Hepatocyte (in vitro differentiated cells): ENCODE data around the gene NAV2. TPM values are rescaled to one million over a fixed set of nuclear protein-coding genes. Genes with fewer than 3 reads are reported as not detected.
A peak's percentile ranks its signal among the peaks of the same experiment; 100 is the strongest.

Source experiments
- DNase-seq: peaks from one replicate; pipeline ENCODE4 v3.0.0-alpha.2; 2016; ENCODE audit warnings: low spot score
- H2AFZ ChIP-seq: fragments of 200-600 bp; sonication (generic); 2 replicates; pipeline ENCODE4 v1.6.0; 2016; ENCODE audit warnings: antibody characterized with exemption, mild to moderate bottlenecking
- H3K27ac ChIP-seq: fragments of 200-600 bp; sonication (generic); 2 replicates; pipeline ENCODE4 v1.5.1; 2016; ENCODE audit warnings: mild to moderate bottlenecking
- H3K27me3 ChIP-seq: fragments of 200-600 bp; sonication (generic); 2 replicates; pipeline ENCODE4 v1.6.1; 2016
- H3K36me3 ChIP-seq: fragments of 200-600 bp; sonication (generic); replicated peaks from 2 replicates; pipeline ENCODE4 v1.5.1; 2016; ENCODE audit warnings: low read depth; ENCODE audit not compliant: insufficient read depth
- H3K4me1 ChIP-seq: fragments of 200-600 bp; sonication (generic); 2 replicates; pipeline ENCODE4 v1.5.1; 2016; ENCODE audit warnings: mild to moderate bottlenecking, moderate library complexity; ENCODE audit not compliant: insufficient read depth
- H3K4me2 ChIP-seq: fragments of 200-600 bp; sonication (generic); 2 replicates; pipeline ENCODE4 v1.6.0; 2016
- H3K4me3 ChIP-seq: fragments of 200-600 bp; sonication (generic); 2 replicates; pipeline ENCODE4 v1.5.1; 2016; ENCODE audit warnings: mild to moderate bottlenecking
- H3K79me2 ChIP-seq: fragments of 200-600 bp; sonication (generic); 2 replicates; pipeline ENCODE4 v1.6.0; 2017; ENCODE audit warnings: mild to moderate bottlenecking
- H3K9me2 ChIP-seq: fragments of 200-600 bp; sonication (generic); replicated peaks from 2 replicates; pipeline ENCODE4 v1.6.0; 2017; ENCODE audit warnings: mild to moderate bottlenecking; ENCODE audit not compliant: insufficient read depth
- H3K9me3 ChIP-seq: fragments of 200-600 bp; sonication (generic); 2 replicates; pipeline ENCODE4 v1.5.1; 2016; ENCODE audit warnings: low read depth, mild to moderate bottlenecking
- H4K20me1 ChIP-seq: fragments of 200-600 bp; sonication (generic); 2 replicates; pipeline ENCODE4 v1.6.0; 2016; ENCODE audit warnings: mild to moderate bottlenecking; ENCODE audit not compliant: insufficient read depth, poor library complexity, severe bottlenecking
- CTCF ChIP-seq: fragments of 200-600 bp; sonication (generic); IDR thresholded peaks from 2 replicates; pipeline ENCODE4 v1.5.1; 2016; ENCODE audit warnings: antibody characterized with exemption, mild to moderate bottlenecking; ENCODE audit not compliant: poor library complexity
- EZH2 ChIP-seq: fragments of 200-600 bp; sonication (generic); IDR thresholded peaks from 2 replicates; pipeline ENCODE4 v1.6.1; 2016; ENCODE audit warnings: antibody characterized with exemption, mild to moderate bottlenecking, borderline replicate concordance
- EZH2phosphoT487 ChIP-seq: fragments of 200-600 bp; sonication (generic); IDR thresholded peaks from one replicate; pipeline ENCODE4 v1.6.1; 2018; ENCODE audit warnings: antibody characterized with exemption, mild to moderate bottlenecking, low read depth, moderate library complexity; ENCODE audit not compliant: unreplicated experiment, severe bottlenecking
- WGBS: methylation state at CpG from one replicate; pipeline ENCODE4 v1.1.6; 2016; ENCODE audit warnings: low lambda C conversion rate; ENCODE audit errors: missing lambda C conversion rate; 5-methylcytosine and 5-hydroxymethylcytosine counted together
- polyA plus RNA-seq: library from polyadenylated mRNA; unstranded; fragments of >200 nt; fragmentation: Nextera tagmentation; extraction: Ambion mirVana; gene quantifications from 2 replicates; pipeline ENCODE4 v1.2.1, GENCODE V29; 2016
- total RNA-seq: library from RNA; depleted of rRNA; stranded (reverse); fragments of >200 nt; gene quantifications from 2 replicates; pipeline ENCODE4 v1.2.3, GENCODE V29; 2014

The NAV2 gene
- total and polyA plus RNA-seq, 2 experiments from 2014 or later, result 23.7 to 30.8 TPM

DNA sequence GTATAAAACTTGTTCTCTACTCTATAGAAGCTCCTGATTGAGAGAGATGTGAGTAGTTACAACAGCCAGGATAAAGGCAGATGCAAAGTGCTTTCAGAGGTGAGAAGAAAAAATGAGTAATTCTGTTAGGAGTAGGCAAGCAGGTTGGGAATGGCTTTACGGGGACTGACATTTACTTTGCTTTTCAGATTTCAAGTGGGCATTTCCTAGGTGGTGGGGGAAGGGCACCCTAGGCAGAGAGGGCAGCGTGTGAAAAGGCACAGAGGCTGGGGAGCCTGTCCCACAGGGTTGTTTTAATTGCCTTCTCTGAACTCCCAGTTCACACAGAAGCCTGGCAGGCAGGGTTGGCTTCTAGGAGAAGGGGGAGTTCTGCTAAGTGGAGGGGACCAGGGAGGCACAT lies 106.5 kb downstream of the NAV2 start:
- Histone ChIP-seq H4K20me1 (peaks cover 6% of the 10 kb centered on the region), H3K79me2 (peaks cover 63% of the 10 kb centered on the region), H3K27ac (no peak overlapping the region), H3K36me3 (no peaks in the 10 kb centered on the region), H3K27me3 (no peaks in the 10 kb centered on the region), H3K9me2 (no peaks in the 10 kb centered on the region), H3K4me2 (no peak overlapping the region), H3K9me3 (no peaks in the 10 kb centered on the region), H2AFZ (no peak overlapping the region), H3K4me3 (no peak overlapping the region), H3K4me1 (peaks cover 5% of the 10 kb centered on the region)
- no peak for DNase-seq
- 85% methylated on average over 2 of the region's 2 CpGs for WGBS
- TF ChIP-seq CTCF, result no peak
- TF ChIP-seq EZH2, result no peak
- no peak for TF ChIP-seq EZH2phosphoT487

DNA sequence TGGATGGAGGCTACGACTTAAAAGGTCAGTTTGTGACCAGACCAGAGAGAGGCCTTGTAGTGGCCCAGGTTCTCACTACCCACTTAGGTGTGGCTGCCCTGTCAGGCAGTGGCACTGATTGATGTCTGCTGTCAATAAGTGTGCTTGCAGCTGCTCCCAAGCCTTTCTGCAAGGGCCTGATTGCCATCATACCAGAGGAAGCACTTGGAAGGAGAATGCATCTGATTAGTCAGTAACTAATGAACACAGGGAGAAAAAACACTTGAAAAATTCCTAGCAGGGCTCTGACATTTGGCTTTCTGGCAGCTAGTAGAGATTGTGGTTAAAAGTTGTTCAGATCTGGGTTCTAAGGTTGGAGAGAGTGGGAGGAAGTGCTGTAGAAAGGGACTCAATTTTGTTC lies 107.5 kb downstream of the NAV2 start:
- no peak for DNase-seq
- Histone ChIP-seq H4K20me1 (peaks cover 6% of the 10 kb centered on the region), H3K4me1 (peaks cover 4% of the 10 kb centered on the region), H3K27me3 (no peaks in the 10 kb centered on the region), H3K9me3 (no peaks in the 10 kb centered on the region), H3K9me2 (no peaks in the 10 kb centered on the region), H3K27ac (no peak overlapping the region), H3K4me3 (no peak overlapping the region), H3K36me3 (no peaks in the 10 kb centered on the region), H2AFZ (no peak overlapping the region), H3K79me2 (peaks cover 65% of the 10 kb centered on the region), H3K4me2 (no peak overlapping the region)
- no peak for TF ChIP-seq EZH2phosphoT487
- TF ChIP-seq EZH2, result no peak
- no peak for TF ChIP-seq CTCF
- 94% methylated on average over 1 of the region's 1 CpG for WGBS

DNA sequence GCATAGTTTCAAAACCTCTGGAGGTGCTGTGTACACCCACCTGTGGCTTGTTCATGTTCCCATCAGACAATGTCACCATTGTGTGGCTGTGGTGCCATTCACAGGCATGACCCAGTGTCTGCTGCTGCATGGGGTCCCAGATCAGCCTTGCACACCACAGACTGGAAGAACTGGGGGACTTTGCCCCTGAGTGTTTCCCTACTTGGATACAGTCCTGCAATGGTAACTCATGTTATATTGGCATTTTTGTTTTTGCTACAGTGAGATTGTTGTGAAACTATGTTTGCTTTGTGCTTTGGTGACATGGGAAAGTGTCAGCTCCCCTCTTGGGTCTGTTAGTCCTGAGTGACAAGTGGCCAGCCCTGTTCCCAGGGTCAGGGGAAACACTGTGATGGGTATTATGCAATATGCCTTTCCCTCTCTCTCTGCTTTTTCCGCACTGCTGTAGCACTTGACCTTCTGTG lies 108.8 kb downstream of the NAV2 start:
- Histone ChIP-seq H3K79me2 (peaks cover 55% of the 10 kb centered on the region), H4K20me1 (peaks cover 9% of the 10 kb centered on the region), H3K9me3 (no peaks in the 10 kb centered on the region), H3K36me3 (no peaks in the 10 kb centered on the region), H2AFZ (no peak overlapping the region), H3K9me2 (no peaks in the 10 kb centered on the region), H3K27ac (peak overlapping the region; percentile 31), H3K4me3 (no peak overlapping the region), H3K27me3 (no peaks in the 10 kb centered on the region), H3K4me1 (no peaks in the 10 kb centered on the region), H3K4me2 (no peak overlapping the region)
- WGBS, result 61% methylated on average over 1 of the region's 1 CpG
- TF ChIP-seq EZH2 (no peak), CTCF (no peak), EZH2phosphoT487 (no peak)
- DNase-seq, result peak; percentile 57

DNA sequence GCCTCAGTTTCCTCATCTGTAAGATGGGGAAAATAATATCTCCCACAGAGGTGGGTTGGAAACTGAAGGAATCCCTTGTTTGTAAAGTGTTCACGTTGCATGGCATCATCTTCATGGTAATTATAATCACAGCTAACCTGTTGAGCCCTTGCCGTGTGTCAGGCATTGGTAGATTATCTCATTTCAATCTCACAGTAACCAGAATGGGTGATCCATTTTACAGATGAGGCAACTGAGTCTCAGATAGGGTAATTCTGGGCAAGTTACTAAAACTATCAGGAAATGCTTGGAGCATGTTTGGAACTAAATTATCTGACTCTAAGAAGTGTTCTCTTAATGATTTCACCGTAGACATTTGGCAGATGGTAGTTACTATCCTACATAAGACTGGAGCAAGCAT lies 109.4 kb downstream of the NAV2 start:
- Histone ChIP-seq H2AFZ (no peak overlapping the region), H3K27ac (peak overlapping the region; percentile 31), H3K4me2 (no peak overlapping the region), H3K36me3 (no peaks in the 10 kb centered on the region), H3K27me3 (no peaks in the 10 kb centered on the region), H3K4me1 (peaks cover under 1% of the 10 kb centered on the region), H3K79me2 (peaks cover 54% of the 10 kb centered on the region), H3K9me3 (no peaks in the 10 kb centered on the region), H4K20me1 (peaks cover 9% of the 10 kb centered on the region), H3K9me2 (no peaks in the 10 kb centered on the region), H3K4me3 (no peak overlapping the region)
- TF ChIP-seq CTCF, result no peak
- no peak for TF ChIP-seq EZH2
- no peak for TF ChIP-seq EZH2phosphoT487
- DNase-seq, result no peak
- 90% methylated on average over 3 of the region's 3 CpGs for WGBS
